HepG2 (cell line): ENCODE measurements around the gene SKI. TPM values are rescaled to one million over a fixed set of nuclear protein-coding genes. Genes with fewer than 3 reads are reported as not detected.
A peak's percentile ranks its signal among the peaks of the same experiment; 100 is the strongest.

Experiments
- ATAC-seq: fragments of 200-7000 bp; cut with Tn5 transposase; 3 replicates; pipeline ENCODE4 v1.9.1; 2020; ENCODE audit warnings: mild to moderate bottlenecking, moderate library complexity
- BruUV-seq: library from RNA; stranded (reverse); fragments of 400-500 nt; replicated peaks from 2 replicates; lab custom pipeline; 2021; lab: Mats Ljungman, UMichigan
- CTCF ChIA-PET: fragments of 300-600 bp; formaldehyde crosslinking; extraction: SDS; loops from one replicate; lab custom pipeline; 2021; ENCODE audit warnings: low total read pairs, inconsistent platforms, low intra/inter-chr PET ratio; lab: Yijun Ruan, JAX
- POLR2A ChIA-PET: fragments of 350-600 bp; sonication (Branson Sonifier 250); formaldehyde crosslinking; loops from one replicate; lab custom pipeline; 2020; ENCODE audit warnings: antibody characterized with exemption, inconsistent platforms; lab: Yijun Ruan, JAX
- DNase-seq: peaks from one replicate; pipeline ENCODE4 v3.0.0-alpha.2; 2015; ENCODE audit warnings: low spot score
- FAIRE-seq: peaks from 3 replicates; lab custom pipeline; 2011; peaks lifted over from hg19 to GRCh38; lab: Jason Lieb, UNC
- H2AFZ ChIP-seq: one replicate; pipeline ENCODE4 v1.6.1; 2011; ENCODE audit warnings: low read length, inconsistent platforms
- H3K27ac ChIP-seq: fragments of 300-600 bp; 3 replicates; pipeline ENCODE4 v1.8.0; 2011; ENCODE audit warnings: mixed run types, mild to moderate bottlenecking, mixed read lengths, low read length, inconsistent platforms; ENCODE audit not compliant: insufficient read depth; ENCODE audit errors: extremely low read length
- H3K27me3 ChIP-seq, 2 experiments: fragments of 200-600 bp in 1 of 2; 2 replicates in 1 of 2; 3 replicates in 1 of 2; pipeline versions ENCODE4 v1.6.0 to v1.8.0; 2011; ENCODE audit warnings: low read length in 2 of 2, mild to moderate bottlenecking in 2 of 2, moderate library complexity in 2 of 2, inconsistent platforms in 1 of 2; ENCODE audit not compliant: insufficient read depth in 2 of 2, control insufficient read depth in 1 of 2
- H3K36me3 ChIP-seq, 2 experiments: fragments of 200-600 bp in 1 of 2; replicated peaks in 1 of 2; 2 replicates in 1 of 2; 3 replicates in 1 of 2; pipeline versions ENCODE4 v1.5.1 to v1.8.0; 2011; ENCODE audit warnings: low read length in 2 of 2, inconsistent platforms in 1 of 2; ENCODE audit not compliant: insufficient read depth in 2 of 2, control insufficient read depth in 1 of 2
- H3K4me1 ChIP-seq: 2 replicates; pipeline ENCODE4 v1.5.1; 2012; ENCODE audit warnings: low read length, inconsistent platforms; ENCODE audit not compliant: insufficient read depth
- H3K4me2 ChIP-seq: 2 replicates; pipeline ENCODE4 v1.6.0; 2011; ENCODE audit warnings: low read depth, low read length, inconsistent platforms
- H3K4me3 ChIP-seq, 3 experiments: fragments of 200-600 bp in 1 of 3; sonication (generic), shearing (Covaris generic) in 1 of 3; replicated peaks in 1 of 3; 2 replicates each; pipeline ENCODE4 v1.5.1; 2011 to 2016; ENCODE audit warnings: low read length in 3 of 3, inconsistent platforms in 2 of 3, low read depth in 2 of 3, mild to moderate bottlenecking in 2 of 3, control low read depth in 1 of 3, mixed read lengths in 1 of 3; ENCODE audit not compliant: insufficient read depth in 1 of 3
- H3K79me2 ChIP-seq: one replicate; pipeline ENCODE4 v1.6.1; 2011; ENCODE audit warnings: low read length, inconsistent platforms; ENCODE audit not compliant: insufficient read depth
- H3K9ac ChIP-seq: 2 replicates; pipeline ENCODE4 v1.6.0; 2011; ENCODE audit warnings: mild to moderate bottlenecking, low read depth, low read length, inconsistent platforms; ENCODE audit not compliant: insufficient read depth
- H3K9me3 ChIP-seq: 2 replicates; pipeline ENCODE4 v1.5.1; 2012; ENCODE audit warnings: mild to moderate bottlenecking, low read length
- H4K20me1 ChIP-seq: 2 replicates; pipeline ENCODE4 v1.6.0; 2011; ENCODE audit warnings: inconsistent platforms, mild to moderate bottlenecking, low read length, moderate library complexity; ENCODE audit not compliant: insufficient read depth
- EEA1 ChIP-seq: sonication (generic); formaldehyde crosslinking; IDR thresholded peaks from 2 replicates; pipeline ENCODE4 v1.5.1; 2020; ENCODE audit warnings: mild to moderate bottlenecking, missing genetic modification reagents, borderline replicate concordance
- HNRNPL ChIP-seq: fragments of 200-400 bp; formaldehyde crosslinking; IDR thresholded peaks from 2 replicates; pipeline ENCODE4 v1.6.1; 2017; ENCODE audit warnings: mild to moderate bottlenecking, low read depth, low read length
- JUNB ChIP-seq: sonication (generic); formaldehyde crosslinking; IDR thresholded peaks from 2 replicates; pipeline ENCODE4 v1.8.0; 2022; ENCODE audit warnings: missing genetic modification reagents, mild to moderate bottlenecking, borderline replicate concordance
- RBM22 ChIP-seq: fragments of 200-400 bp; formaldehyde crosslinking; optimal IDR thresholded peaks from 2 replicates; pipeline ENCODE3; 2017; ENCODE audit warnings: mild to moderate bottlenecking, low read length, moderate library complexity
- SP4 ChIP-seq: sonication (generic); formaldehyde crosslinking; IDR thresholded peaks from 2 replicates; pipeline ENCODE4 v1.8.1; 2023; ENCODE audit warnings: mild to moderate bottlenecking, missing genetic modification reagents
- ZNF512B ChIP-seq: sonication (generic); formaldehyde crosslinking; IDR thresholded peaks from 2 replicates; pipeline ENCODE4 v1.5.1; 2020; ENCODE audit warnings: missing genetic modification reagents, mild to moderate bottlenecking, borderline replicate concordance
- ZNF547 ChIP-seq: sonication (generic); formaldehyde crosslinking; IDR thresholded peaks from 2 replicates; pipeline ENCODE4 v1.5.1; 2020; ENCODE audit warnings: mild to moderate bottlenecking, missing genetic modification reagents
- ZNF598 ChIP-seq: sonication (generic); formaldehyde crosslinking; IDR thresholded peaks from 2 replicates; pipeline ENCODE4 v1.5.1; 2020; ENCODE audit warnings: mild to moderate bottlenecking, missing genetic modification reagents, borderline replicate concordance
- ZNF619 ChIP-seq: sonication (generic); formaldehyde crosslinking; IDR thresholded peaks from 2 replicates; pipeline ENCODE4 v1.4.0; 2020; ENCODE audit warnings: mild to moderate bottlenecking, missing genetic modification reagents
- WGBS: methylation state at CpG from one replicate; pipeline ENCODE4 v1.1.6; 2017; ENCODE audit warnings: low lambda C conversion rate; 5-methylcytosine and 5-hydroxymethylcytosine counted together
- in situ Hi-C: cut with HindIII; loops from 2 replicates; pipeline ENCODE4 v1.10.0; 2017; ENCODE audit warnings: low pct_unique_long_range_greater_than_20kb; ENCODE audit not compliant: extremely low pct_ligation_motif_present
- intact Hi-C: fragments of 100-400 bp; cut with micrococcal nuclease; formaldehyde crosslinking; loops from one replicate; pipeline ENCODE4 v1.10.0; 2022; ENCODE audit not compliant: unreplicated experiment
- polyA plus RNA-seq, 8 experiments: library from polyadenylated mRNA; depleted of rRNA in 3 of 8; stranded (reverse) in 7 of 8; unstranded in 1 of 8; fragments of >200 nt; fragmentation: Illumina TruSeq in 4 of 8; extraction: Trizol in 4 of 8; gene quantifications; 2 replicates each; pipeline versions ENCODE4 v1.2.1 to v1.2.3, GENCODE V29; 2011 to 2016; ENCODE audit warnings: low read depth in 4 of 8, missing spikeins in 1 of 8, mixed read lengths in 1 of 8; ENCODE audit not compliant: insufficient read depth in 1 of 8
- total RNA-seq, 5 experiments: library from RNA; depleted of rRNA; stranded (reverse); fragments of >200 nt; fragmentation: Illumina TruSeq; extraction: Trizol; gene quantifications; 2 replicates each; pipeline ENCODE4 v1.2.3, GENCODE V29; 2016; ENCODE audit warnings: low read depth in 1 of 5

Gene SKI
- total and polyA plus RNA-seq, 2 of the 13 experiments (the other 11 are each of a cell fraction or from before 2014, with no cell fraction given) = 4.7 to 6.9 TPM

- ChIA-PET POLR2A (interaction anchor here (2.1 to 2.6 kb wide), 2 partner anchors 80 to 119 kb away, joined by 8 to 13 read pairs; partner anchors contain the start of gene FAAP20), CTCF (no interaction called here)
- intact Hi-C loops (loop anchor here (5.0 kb wide), 1 partner anchor 69 kb away; no protein-coding TSS in a partner anchor), in situ Hi-C loops (loop anchor here (5.0 kb wide), 1 partner anchor 121 kb away; the partner anchor contains the start of gene FAAP20)
- peaks cover 2 to 21% of the 10 kb centered on the region in 2 experiments; a peak in 3 of 5 replicates for H3K27me3 ChIP-seq
- BruUV-seq = no TSS peak
- no peak overlapping the region for H3K27ac ChIP-seq
- peak overlapping the region; percentile 56; the same call in 1 of the 2 replicates for H3K9ac ChIP-seq
- 0 out of 3 replicates have a peak, but pooled peaks have one; percentile 0 for ATAC-seq
- 0 out of 2 replicates have a peak, but pooled peaks have one; percentile 55 for TF ChIP-seq ZNF512B (CRISPR knock-in tag)
- peak; percentile 87; the same call in 1 of the 2 replicates for TF ChIP-seq HNRNPL
- 0 out of 2 replicates have a peak, but pooled peaks have one; percentile 41 for TF ChIP-seq EEA1 (CRISPR knock-in tag)
- TF ChIP-seq JUNB (CRISPR knock-in tag) = no peak
- TF ChIP-seq RBM22 = no peak
- TF ChIP-seq SP4 (CRISPR knock-in tag) = 0 out of 2 replicates have a peak, but pooled peaks have one; percentile 1
- TF ChIP-seq ZNF619 = 0 out of 2 replicates have a peak, but pooled peaks have one; percentile 30
- TF ChIP-seq ZNF547 (CRISPR knock-in tag) = 0 out of 2 replicates have a peak, but pooled peaks have one; percentile 14
- 0 out of 2 replicates have a peak, but pooled peaks have one; percentile 49 for TF ChIP-seq ZNF598 (CRISPR knock-in tag)
- H2AFZ ChIP-seq = no peak overlapping the region
- H3K4me1 ChIP-seq = peaks cover 81% of the 10 kb centered on the region
- H4K20me1 ChIP-seq = no peaks in the 10 kb centered on the region
- H3K9me3 ChIP-seq = no peaks in the 10 kb centered on the region
- DNase-seq = no peak
- H3K4me2 ChIP-seq = peak overlapping the region; percentile 79
- H3K4me3 ChIP-seq = peak overlapping the region; percentile 45 to 75 (median 64); a peak in 5 of 6 replicates
- 0 out of 5 replicates have a peak, but pooled peaks cover 0 to 3% of the 10 kb centered on the region in 2 experiments for H3K36me3 ChIP-seq
- H3K79me2 ChIP-seq = no peaks in the 10 kb centered on the region
- no peak for FAIRE-seq
- WGBS = 10% methylated on average over 2 of the region's 18 CpGs
These were observed 85.6 kb downstream of the SKI start for GRCh38 chr1:2313651-2314261.
